ENCODE results near the gene PPTC7.
"Not testable (repeated sequence)": the region's sequence is repeated elsewhere in the genome, so short reads cannot be mapped to it uniquely, and the experiment has no call there.

The PPTC7 gene

DNA sequence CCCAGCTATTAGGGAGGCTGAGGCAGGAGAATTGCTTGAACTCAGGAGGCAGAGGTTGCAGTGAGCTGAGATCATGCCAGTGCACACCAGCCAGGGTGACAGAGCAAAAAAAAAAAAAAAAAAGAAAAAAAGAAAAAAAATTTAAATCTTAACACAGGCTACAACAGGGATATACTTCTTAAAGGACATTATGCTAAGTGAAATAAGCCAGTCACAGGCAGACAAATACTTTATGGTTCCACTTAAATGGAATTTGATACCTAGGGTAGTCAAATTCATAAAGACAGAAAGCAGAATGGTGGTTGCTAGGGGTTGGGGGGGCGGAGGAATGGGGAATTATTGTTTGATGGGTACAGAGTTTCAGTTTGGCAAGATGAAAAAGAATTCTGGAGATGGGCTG is 14.8 kb upstream of the PPTC7 start:
- DNase-seq (ENCODE audit: low spot score) = no peak
- TF ChIP-seq, protein P1, sequence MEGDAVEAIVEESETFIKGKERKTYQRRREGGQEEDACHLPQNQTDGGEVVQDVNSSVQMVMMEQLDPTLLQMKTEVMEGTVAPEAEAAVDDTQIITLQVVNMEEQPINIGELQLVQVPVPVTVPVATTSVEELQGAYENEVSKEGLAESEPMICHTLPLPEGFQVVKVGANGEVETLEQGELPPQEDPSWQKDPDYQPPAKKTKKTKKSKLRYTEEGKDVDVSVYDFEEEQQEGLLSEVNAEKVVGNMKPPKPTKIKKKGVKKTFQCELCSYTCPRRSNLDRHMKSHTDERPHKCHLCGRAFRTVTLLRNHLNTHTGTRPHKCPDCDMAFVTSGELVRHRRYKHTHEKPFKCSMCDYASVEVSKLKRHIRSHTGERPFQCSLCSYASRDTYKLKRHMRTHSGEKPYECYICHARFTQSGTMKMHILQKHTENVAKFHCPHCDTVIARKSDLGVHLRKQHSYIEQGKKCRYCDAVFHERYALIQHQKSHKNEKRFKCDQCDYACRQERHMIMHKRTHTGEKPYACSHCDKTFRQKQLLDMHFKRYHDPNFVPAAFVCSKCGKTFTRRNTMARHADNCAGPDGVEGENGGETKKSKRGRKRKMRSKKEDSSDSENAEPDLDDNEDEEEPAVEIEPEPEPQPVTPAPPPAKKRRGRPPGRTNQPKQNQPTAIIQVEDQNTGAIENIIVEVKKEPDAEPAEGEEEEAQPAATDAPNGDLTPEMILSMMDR (IDR thresholded peaks at IDR 0.05; ENCODE audit: extremely low read depth, insufficient read depth, missing control alignments) = no peak
- in situ Hi-C loops (cut with MboI; ENCODE audit: low pct_unique_long_range_greater_than_20kb, low sequenced_read_pairs, unreplicated experiment) = no loop called here

DNA sequence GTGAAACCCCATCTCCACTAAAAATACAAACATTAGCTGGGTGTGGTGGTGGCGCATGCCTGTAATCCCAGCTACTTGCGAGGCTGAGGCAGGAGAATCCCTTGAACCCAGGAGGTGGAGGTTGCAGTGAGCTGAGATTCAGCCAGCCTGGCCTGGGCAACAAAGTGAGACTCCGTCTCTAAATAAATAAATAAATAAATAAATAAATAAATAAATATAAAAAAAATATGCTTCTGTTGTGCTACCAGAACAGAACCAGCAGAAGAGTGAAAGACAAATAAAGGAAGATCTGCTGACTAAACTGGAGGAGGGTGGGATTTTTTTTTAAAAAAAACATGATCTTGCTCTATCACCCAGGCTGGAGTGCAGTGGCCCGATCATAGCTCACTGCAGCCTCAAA is 9.8 kb upstream of the PPTC7 start:
- in situ Hi-C loops (cut with MboI; ENCODE audit: low pct_unique_long_range_greater_than_20kb, low sequenced_read_pairs, unreplicated experiment); DNase-seq (ENCODE audit: low spot score): not testable (repeated sequence)

DNA sequence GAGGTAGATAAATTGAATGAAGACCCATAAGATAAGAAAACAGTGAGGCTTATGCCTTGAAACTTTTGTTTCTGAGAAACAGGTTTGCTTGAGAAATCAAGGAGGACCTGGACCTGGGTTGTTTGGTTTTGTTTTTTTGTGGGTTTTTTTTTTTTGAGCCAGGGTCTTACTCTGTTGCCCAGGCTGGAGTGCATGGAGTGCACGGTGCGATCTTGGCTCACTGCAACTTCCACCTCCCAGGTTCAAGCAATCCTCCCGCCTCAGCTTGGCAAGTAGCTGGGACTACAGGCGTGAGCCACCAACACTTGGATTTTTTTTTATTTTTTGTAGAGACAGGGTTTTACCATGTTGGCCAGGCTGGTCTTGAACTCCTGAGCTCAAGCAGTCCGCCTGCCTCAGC is 9.0 kb upstream of the PPTC7 start:
- TF ChIP-seq, protein P1 (IDR thresholded peaks at IDR 0.05; ENCODE audit: extremely low read depth, insufficient read depth, missing control alignments) = no peak
- no peak for DNase-seq (ENCODE audit: low spot score)
- in situ Hi-C loops (cut with MboI; ENCODE audit: low pct_unique_long_range_greater_than_20kb, low sequenced_read_pairs, unreplicated experiment) = no loop called here

DNA sequence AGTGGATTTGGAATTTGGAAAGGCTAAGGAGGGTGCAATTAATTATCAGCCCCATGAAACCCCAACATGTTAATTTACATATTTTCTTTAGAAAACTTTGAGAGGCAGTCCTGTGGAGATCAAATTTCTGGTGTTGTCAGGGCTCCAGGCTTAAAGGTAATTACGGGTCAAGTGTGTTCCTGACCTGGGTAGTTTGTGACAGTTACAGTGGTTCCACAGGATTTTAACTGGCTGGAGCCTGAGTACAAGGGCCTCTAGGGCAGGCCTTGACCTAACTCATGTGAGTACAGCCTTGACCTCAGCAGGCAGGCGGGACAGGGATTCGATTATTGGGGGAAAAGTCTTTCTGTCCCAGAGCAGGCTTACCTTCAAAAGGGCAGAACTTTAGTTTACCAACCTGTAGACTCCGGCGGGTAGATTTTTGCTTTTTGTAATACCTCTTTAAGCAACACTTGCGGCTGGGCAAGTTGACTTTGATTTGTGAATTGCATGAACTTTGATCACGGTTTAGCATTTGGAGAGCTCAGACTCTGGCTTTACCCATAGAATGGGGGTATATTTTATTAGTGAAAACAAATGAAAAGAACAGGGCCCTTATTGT is 8.4 kb upstream of the PPTC7 start:
- TF ChIP-seq, protein P1 (IDR thresholded peaks at IDR 0.05; ENCODE audit: extremely low read depth, insufficient read depth, missing control alignments) = no peak
- in situ Hi-C loops (cut with MboI; ENCODE audit: low pct_unique_long_range_greater_than_20kb, low sequenced_read_pairs, unreplicated experiment) = no loop called here

DNA sequence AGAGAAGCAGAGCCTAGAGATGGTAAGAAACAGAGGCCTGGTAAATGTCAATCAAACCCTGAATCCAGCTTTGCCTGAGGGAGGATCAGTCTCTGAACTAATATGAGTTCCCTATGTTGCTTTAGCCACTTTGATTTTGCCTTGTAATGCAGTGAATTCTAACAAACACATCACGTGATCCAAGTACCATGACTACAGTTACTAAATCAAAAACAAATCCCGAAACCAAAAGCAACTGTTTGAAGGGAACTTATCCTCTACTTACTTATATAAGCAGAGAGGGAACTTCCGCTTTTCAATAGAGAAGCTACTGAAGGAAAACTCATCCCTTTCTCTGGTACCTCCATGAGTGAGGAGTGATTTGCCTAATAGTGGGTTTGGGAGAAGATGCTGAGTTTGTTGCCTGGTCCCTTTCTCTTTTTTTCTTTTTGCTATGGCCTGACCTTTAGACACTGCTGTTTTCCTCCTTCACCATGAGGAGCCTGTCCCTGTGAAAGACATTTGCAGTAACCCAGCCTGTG is 7.7 kb upstream of the PPTC7 start:
- TF ChIP-seq, protein P1 (IDR thresholded peaks at IDR 0.05; ENCODE audit: extremely low read depth, insufficient read depth, missing control alignments) = no peak
- in situ Hi-C loops (cut with MboI; ENCODE audit: low pct_unique_long_range_greater_than_20kb, low sequenced_read_pairs, unreplicated experiment) = no loop called here
- DNase-seq (ENCODE audit: low spot score) = peak; percentile 72

More for the DNA sequence above, 8.4 kb upstream of the PPTC7 start:
- DNase-seq (ENCODE audit: low spot score) = no peak

DNA sequence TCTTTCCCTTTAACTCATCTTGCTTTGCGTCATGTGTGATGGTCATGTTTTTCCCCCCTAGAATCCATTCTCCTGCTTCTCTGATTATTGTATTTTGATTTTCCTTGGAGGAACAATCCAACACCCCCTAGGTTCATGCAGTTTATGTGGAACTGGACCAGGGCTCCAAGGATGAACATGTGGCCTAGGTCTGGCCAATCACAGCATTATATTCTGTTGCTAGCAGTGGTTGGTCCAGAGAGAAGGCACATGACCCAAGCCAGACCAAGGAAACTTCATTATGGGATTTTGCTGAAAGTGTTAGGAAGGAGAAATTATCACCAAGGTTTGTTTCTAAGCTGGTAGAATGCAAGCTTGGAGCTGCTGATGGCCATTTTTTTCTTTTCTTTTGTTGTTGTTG is 6.9 kb upstream of the PPTC7 start:
- in situ Hi-C loops (cut with MboI; ENCODE audit: low pct_unique_long_range_greater_than_20kb, low sequenced_read_pairs, unreplicated experiment) = no loop called here
- TF ChIP-seq, protein P1 (IDR thresholded peaks at IDR 0.05; ENCODE audit: extremely low read depth, insufficient read depth, missing control alignments) = no peak
- DNase-seq (ENCODE audit: low spot score) = no peak

DNA sequence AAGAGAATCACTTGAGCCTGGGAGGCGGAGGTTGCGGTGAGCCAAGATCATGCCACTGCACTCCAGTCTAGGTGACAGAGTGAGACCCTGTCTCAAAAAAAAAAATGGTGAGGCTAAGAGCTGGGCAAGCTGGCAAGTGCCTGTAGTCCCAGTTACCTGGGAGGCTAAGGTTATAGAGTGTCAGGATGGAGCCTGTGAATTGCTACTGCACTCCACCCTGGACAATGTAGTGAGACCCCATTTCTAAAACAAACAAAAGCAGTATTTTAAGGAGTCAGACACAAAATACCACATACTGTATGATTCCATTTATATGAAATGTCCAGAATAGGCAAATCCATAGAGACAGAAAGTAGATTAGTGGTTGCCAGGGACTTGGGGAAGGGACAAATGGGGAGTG is 4.0 kb upstream of the PPTC7 start:
- in situ Hi-C loops (cut with MboI; ENCODE audit: low pct_unique_long_range_greater_than_20kb, low sequenced_read_pairs, unreplicated experiment); DNase-seq (ENCODE audit: low spot score): not testable (repeated sequence)
